NCI-H69 (cell line): ENCODE measurements around the gene HIGD1A.

Experiments used
- DNase-seq: peaks from one replicate; lab custom pipeline; 2025; lab: John Stamatoyannopoulos, UW

Gene HIGD1A

GRCh38 chr3:42755681-42756578 is 48.4 kb downstream of the HIGD1A start:
- DNase-seq = peak; percentile 55

- no peak for DNase-seq
Measured at GRCh38 chr3:42753757-42754156, 50.5 kb downstream of the HIGD1A start.

- DNase-seq = no peak
Measured at GRCh38 chr3:42752961-42753360, 51.3 kb downstream of the HIGD1A start.

- no peak for DNase-seq
Measured at GRCh38 chr3:42752441-42752840, 51.8 kb downstream of the HIGD1A start.

GRCh38 chr3:42751609-42752008 is 52.7 kb downstream of the HIGD1A start:
- DNase-seq = no peak

GRCh38 chr3:42750834-42751233 is 53.5 kb downstream of the HIGD1A start:
- no peak for DNase-seq

- DNase-seq = peak; percentile 8
Measured at GRCh38 chr3:42749753-42750231, 54.5 kb downstream of the HIGD1A start.

GRCh38 chr3:42749025-42749752 is 55.1 kb downstream of the HIGD1A start:
- DNase-seq = peak; percentile 57

GRCh38 chr3:42747581-42747980 is 56.7 kb downstream of the HIGD1A start:
- peak; percentile 64 for DNase-seq

- peak; percentile 72 for DNase-seq
Measured at GRCh38 chr3:42746455-42747450, 57.5 kb downstream of the HIGD1A start.

- DNase-seq = peak; percentile 5
Measured at GRCh38 chr3:42745776-42746454, 58.4 kb downstream of the HIGD1A start.

GRCh38 chr3:42745291-42745745 is 59.0 kb downstream of the HIGD1A start:
- DNase-seq = peak; percentile 4

GRCh38 chr3:42743204-42743995 is 60.9 kb downstream of the HIGD1A start:
- no peak for DNase-seq

- no peak for DNase-seq
Measured at GRCh38 chr3:42742688-42743087, 61.6 kb downstream of the HIGD1A start.

- DNase-seq = no peak
Measured at GRCh38 chr3:42742259-42742658, 62.0 kb downstream of the HIGD1A start.

- DNase-seq = no peak
Measured at GRCh38 chr3:42741796-42742195, 62.5 kb downstream of the HIGD1A start.

GRCh38 chr3:42739401-42740158 is 64.7 kb downstream of the HIGD1A start:
- DNase-seq = no peak

- DNase-seq = no peak
Measured at GRCh38 chr3:42736531-42736930, 67.8 kb downstream of the HIGD1A start.

- DNase-seq = peak; percentile 77
Measured at GRCh38 chr3:42736081-42736480, 68.2 kb downstream of the HIGD1A start.
